GM21423 (cell line): Measurements from ENCODE around the gene SNX21.
"Not testable (repeated sequence)": the region's sequence is repeated elsewhere in the genome, so short reads cannot be mapped to it uniquely, and the experiment has no call there.

ENCODE experiments used
- ATAC-seq: cut with Tn5 transposase; IDR thresholded peaks from one replicate; pipeline ENCODE4 v1.9.1; 2021; ENCODE audit warnings: mild to moderate bottlenecking, moderate library complexity; ENCODE audit not compliant: unreplicated experiment

The SNX21 gene

DNA sequence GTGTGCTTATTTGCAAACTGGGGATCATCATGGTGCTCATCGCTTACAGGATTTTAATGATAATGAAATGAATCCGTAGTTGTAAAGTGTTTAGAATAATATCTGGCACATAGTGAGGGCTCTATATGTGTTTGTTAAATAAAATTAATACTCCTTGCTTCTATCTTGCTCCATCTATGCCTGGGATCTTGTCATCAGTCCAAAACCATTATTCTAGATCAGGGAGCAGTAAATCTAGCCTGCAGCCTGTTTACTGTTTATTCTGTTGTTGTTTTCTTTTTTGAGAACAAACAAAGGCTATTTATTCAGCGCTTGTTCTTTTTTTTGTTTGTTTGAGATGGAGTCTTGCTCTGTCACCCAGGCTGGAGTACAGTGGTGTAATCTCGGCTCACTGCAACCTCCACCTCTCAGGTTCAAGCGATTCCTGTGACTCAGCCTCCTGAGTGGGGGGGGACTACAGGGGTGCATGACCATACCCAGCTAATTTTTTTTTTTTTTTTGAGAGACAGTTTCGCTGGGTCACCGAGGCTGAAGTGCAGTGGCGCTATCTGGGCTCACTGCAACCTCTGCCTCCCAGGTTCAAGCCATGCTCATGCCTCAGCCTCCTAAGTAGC, 15.5 kb downstream of the SNX21 start:
- ATAC-seq = no peak

DNA sequence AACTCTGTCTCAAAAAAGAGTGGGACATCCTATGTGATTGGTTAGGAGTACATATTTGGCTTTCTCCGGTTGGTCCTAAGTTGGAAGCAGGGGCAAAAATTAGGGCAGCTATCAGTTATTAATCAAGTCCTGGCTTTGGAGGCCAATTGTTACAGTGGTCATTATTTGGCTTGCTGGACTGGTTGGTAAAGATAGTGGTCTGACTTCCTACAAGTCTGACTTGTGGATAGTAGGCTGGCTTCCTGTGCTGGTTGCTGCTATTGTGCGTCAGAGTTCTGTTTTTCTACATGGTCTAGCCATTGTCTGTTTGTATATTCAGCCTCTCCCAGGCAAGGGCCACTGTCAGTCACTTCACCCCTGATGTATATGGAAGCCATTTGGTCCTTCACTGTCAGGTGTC, 16.6 kb downstream of the SNX21 start:
- no peak for ATAC-seq

DNA sequence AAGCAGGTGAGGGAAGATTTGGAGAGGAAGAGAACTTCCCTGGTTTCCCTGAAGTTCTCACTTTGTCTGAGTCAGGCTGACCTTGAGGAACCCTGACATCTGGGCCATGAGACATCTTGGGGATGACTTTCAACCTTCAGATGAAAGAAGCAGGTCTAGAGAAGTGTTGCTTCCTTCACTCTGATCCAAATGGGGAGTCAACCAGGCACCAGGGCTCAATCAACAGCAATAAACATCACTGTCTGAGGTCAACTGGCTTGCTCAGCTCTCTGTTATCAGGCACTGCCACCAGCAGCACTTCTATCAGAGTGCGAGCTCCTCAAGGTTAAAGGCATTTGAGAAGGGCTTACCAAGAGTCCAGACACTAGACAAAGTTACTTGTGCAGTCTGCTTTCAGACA, 17.3 kb downstream of the SNX21 start:
- ATAC-seq = no peak

DNA sequence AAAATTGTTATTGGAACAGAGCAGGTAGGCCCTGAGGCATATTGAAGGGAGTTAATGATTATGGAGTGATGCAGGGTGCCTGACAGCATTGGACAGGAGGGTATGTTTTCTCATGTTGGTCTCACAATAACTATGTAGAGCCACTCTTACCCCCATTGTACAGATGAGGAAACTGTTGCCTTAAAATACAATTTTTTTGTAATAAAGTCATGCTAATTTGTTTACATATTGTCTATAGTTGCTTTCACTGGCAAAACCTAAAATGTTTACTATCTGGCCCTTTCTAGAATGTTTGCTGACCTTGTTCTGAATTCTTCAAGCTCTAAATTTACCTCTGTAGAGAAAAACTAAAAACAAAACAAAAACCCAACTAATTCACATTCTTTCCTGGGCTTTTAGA, 17.9 kb downstream of the SNX21 start:
- ATAC-seq = no peak

DNA sequence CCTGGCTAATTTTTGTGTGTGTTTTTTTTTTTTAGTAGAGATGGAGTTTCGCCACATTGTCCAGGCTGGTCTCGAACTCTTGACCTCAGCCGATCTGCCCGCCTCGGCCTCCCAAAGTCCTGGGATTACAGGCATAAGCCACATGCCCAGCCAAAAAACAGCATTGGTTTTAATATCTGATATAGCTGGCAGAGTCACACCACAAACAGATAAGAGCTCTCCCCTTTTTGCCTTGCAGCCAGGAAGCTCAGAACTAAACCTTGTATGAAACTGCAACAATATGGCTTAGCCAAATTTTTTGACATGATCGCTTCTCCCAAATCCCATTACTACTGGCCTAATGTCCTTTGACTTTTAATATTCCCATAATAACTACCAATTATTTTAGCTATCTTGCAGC, 18.7 kb downstream of the SNX21 start:
- no peak for ATAC-seq

DNA sequence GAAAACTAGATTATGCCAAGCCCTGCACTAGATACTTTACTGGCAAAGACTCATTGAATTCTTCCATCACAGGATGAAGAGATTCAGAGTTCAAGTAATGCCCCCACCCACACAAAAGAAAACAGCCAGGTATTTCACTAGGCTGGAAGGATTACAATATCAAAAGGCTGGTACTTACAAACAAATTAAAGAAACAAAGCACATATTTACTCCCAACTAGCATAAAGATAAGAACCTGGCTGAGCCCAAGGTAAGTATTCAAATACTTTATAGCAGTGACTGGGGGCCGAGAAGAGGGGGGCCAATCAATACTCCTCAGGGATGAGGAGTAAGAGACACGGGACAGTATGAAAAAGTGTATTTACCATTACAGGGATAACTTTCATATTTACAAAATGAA, 19.9 kb downstream of the SNX21 start:
- no peak for ATAC-seq

DNA sequence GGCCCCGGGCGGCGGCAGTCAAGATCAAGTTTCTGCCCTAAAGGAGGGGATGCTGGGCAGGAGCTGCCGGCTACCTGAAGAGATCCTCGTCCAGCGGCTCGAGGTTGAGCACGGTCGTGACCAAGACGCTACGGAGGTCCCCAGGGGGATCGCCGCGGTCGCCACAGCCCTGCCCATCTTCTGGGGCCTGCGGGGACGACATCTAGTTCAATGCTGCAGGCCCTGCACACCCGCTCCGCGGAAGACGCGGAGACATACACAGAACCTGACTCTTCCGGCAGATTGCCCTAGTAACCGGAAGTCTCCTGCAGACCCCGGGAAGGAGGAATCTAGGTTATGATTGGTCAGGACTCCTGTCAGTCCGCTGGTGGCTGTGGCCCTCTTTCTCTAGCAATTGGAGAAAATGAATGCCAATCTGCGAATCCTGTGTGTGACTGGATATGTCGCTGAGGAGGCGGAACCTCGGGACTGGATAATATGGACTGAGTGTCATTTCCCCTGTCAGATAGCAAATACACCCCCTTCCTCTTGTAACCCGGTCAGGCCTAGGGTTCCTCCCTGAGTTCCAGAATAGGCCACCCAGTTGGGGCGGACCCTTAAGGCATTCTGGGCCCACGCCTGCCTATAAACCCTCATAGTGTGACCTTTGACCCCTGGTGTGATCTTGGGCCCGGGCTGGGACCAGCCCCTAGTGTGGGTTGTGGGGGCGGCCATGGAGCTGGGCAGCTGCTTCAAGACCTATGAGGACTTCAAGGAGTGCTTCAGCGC, 23.7 kb downstream of the SNX21 start, which contains the start of the genes ACOT8 and ZSWIM3:
Gene ACOT8, minus strand, starts transcription at position 279 of the 768 bp plus-strand sequence. Its CDS starts 77 bp downstream, at position 202.
Gene ZSWIM3, plus strand, starts transcription at position 501 of the 768 bp plus-strand sequence. Its CDS starts 212 bp downstream, at position 713.
- peak; percentile 96 for ATAC-seq

DNA sequence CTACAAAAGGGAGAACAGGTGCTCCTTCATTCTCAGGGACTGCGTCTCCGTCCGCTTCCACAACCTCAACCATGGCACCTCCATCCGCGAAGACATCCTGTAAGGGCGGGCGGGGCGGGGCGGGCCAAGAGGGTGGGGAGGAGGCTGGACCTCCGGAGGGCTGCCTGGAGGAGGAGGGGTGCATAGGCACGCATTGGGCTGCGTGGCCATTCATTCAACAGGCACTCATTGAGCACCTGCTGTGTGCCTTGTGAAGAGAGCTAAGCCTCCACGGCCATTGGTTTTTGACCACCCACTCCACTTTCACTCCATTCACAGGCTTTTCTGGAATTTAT, 24.2 kb downstream of the SNX21 start:
- peak; percentile 16 for ATAC-seq

DNA sequence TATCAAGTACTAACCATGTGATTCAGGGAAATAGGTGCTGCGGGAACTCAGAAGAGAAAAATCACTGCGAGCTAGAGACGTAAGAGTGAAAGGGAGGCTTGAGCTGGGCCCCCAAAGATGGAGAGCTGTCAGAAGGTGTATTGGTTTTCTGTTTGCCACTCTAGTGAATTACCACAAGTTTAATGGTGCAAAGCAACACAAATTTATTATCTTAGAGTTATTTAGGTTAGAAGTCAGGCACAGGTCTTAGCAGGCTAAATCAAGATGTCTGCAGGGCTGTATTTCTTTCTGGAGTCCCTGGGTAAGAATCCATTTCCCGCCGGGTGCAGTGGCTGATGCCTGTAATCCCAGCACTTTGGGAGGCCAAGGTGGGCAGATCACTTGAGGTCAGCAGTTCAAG, 26.3 kb downstream of the SNX21 start:
- no peak for ATAC-seq

DNA sequence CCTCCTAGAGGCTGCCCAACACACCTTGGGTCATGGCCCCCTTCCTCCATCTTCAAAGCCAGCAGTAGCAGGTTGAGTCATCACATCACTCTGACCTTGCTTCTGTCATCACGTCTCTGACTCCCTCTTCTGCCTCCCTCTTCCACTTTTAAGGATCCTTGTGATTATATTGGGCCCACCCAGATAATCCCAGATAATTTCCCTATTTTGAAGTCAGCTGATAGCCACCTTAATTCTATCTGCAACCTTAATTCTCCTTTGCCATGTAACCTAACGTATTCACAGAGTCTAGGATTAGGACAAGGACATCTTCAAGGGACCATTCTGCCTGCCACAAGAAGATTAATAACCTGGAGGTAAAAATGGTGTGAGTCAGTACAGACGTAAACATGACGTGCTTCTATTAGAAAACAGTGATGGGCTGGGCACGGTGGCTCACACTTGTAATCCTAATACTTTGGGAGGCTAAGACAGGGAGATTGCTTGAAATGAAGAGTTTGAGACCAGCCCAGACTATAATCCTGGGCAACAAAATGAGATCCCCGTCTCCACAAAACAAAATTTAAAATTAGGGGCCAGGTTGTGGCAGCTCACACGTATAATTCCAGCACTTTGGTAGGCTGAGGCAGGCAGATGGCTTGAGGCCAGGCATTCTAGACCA, 27.1 kb downstream of the SNX21 start:
- ATAC-seq = no peak

DNA sequence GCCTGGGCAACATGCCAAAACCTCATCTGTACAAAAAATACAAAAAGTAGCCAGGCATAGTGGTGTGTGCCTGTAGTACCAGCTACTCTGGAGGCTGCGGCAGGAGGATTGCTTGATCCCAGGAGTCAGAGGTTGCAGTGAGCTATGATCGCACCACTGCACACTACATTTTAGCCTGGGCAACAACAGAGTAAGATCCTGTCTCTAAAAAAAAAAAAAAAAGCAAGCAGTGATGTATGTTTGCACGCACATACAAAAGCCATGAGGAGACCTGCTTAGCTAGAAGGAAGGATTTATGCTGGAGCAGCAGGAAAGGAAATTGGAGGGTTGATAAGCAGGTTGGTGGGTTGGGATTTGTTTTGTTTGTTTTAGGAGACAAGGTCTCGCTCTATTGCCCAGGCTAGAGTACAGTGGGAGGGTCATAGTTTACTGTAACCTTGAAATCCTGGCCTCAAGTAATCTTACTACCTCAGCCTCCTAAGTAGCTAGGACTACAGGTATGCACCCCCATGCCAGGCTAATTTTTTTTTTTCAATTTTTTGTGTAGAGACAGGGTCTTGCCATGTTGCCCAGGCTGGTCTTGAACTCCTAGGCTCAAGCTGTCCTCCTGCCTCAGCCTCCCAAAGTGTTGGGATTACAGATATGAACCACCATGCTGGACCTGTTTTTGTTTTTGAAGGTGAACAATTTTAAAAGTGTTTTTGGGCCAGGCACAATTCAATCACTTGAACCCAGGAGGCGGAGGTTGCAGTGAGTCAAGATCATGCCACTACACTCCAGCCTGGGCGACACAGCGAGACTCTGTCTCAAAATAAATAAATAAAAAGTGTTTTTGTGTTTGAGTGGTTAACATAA, 27.8 kb downstream of the SNX21 start:
- no peak for ATAC-seq

DNA sequence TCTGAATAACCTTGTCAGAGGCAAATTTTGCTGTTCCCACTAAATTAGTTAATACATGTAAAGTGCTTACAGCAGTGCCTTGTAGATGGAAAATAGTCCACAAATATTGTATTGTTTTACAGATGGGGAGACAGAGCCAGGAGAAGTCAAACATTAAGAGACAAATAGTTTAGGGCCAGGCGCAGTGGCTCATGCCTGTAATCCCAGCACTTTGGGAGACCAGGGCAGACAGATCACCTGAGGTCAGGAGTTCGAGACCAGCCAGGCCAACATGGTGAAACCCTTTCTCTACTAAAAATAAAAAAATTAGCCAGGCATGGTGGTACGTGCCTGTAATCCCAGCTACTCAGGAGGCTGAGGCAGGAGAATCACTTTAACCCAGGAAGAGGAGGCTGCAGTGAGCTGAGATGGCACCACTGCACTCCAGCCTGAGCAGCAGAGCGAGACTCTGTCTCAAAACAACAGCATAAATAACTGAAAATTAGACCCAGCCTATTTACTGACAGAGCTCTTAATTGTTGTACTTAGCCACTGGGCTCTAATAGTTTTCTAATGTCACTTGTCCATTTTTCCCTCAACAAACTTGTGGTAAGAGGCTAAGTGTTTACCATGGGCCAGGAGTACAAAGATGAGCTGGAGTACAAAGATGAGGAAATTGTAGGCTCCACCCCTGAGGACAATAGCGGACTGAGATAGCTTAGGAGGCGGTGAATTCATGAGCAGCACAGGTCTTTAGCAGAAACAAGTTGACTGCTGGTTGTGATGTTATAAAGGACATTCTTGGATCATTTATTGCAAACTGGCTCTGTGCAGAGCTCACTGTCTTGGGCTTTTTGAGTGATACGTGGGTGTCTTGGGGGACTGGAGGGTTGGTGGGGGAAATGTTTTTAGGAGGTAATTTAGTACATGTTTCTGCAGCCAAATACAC, 30.2 kb downstream of the SNX21 start:
- ATAC-seq = no peak

DNA sequence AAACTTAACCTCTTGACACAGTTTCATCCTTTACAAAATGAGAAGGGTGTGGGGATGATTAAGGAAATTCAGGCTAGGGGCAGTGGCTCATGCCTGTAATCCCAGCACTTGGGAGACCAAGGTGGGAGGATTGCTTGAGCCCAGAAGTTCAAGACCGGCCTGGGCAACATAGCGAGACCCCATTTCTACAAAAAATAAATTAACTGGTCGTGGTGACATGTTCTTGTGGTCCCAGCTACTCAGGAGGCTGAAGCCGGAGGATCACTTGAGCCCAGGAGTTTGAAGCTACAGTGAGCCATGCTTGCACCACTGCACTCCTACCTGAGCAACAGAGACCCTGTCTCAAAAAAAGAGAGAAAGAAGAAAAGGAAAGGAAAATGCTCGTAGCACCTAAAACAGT, 32.9 kb downstream of the SNX21 start:
- ATAC-seq = no peak

DNA sequence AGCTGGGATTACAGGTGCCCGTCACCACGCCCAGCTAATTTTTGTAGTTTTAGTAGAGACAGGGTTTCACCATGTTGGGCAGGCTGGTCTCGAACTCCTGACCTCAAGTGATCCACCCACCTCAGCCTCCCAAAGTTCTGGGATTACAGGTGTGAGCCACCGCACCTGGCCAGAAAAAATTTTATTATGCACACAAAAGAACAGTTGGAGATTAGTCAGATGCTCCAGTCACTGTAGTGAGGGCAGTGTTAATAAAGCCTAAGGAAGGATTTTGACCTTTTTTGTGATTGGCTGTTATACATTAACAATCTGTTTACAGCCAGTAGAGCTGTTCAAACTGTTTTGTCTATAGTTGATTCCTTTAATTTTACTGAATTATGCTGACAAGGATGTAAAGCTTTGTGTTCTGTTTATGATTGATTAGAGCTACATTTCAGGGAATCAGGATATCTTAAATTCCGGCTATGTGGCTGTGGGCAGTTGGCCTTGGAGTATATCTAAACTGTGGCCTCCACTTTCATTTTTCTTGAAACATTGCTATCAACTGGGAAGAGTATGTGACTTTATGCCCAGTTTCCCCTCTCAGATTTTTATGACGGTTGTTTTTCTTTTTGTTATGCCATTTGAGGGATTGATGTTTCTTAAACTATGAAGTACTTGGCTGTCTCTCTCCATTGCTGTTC, 33.7 kb downstream of the SNX21 start:
- ATAC-seq = no peak

DNA sequence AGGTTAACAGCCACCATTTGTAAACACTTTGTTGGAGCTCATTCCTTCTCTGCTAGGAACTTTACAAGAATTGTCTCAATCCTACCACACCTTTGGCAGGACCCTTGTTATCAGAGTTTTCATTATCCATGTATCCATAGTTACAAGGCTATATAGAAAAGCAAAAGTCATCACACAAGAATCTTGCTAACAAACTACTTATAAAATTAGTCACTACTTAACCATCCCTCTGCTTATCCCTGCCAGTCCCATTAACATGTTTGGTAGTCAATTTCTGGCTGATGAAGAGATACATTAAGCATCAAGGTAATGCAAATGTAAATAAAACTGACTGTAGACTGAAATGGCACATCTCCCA, 34.2 kb downstream of the SNX21 start:
- no peak for ATAC-seq

DNA sequence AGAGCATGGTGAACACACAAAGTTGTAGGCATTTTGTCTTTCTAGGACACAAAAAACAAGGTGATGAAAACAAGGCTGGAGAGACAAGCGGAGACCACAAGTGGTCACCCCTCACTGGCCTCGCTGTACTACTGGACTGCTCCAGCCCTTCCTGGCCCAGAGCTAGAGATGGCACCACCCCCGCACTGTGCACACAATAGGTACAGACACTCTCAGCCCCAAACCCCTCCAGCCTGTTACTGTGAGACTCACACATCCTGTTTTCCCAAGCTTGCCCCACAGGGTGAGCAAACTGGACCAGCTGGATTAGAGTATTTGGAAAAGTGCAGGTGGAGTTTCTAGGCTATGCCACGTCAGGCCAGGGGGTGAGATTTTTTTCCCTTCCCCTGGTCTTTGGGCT, 39.0 kb downstream of the SNX21 start:
- no peak for ATAC-seq

DNA sequence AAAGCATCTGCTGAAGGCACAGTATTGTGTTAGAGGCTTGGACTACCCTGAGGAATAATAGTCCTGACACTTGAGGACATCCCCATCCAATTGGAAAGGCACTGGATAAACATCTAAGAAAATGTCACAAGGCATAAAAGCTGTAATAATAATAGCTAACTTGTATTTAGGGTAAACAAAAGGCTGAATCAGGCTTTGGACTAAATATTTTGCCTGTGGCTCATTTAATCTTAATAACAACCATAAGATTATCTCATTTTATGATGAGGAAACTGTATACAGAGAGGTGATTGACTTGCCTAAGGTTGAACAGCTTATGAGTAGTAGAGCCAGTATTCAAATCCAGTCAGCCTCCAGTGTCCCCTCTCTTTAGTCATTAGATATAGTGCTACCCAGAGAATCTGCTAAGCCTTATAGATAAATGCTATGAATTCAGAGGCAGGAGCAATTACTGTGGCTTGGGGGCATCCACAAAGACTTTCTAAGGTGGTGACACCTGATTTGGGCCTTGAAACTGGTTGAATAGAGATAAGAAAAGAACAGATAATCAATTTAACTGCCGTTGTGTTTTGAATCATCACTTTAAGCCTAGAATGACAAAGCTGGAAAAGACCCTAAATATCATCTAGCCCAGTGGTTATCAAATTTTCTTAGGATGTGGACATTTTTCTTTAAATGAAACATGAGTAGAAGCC, 40.0 kb downstream of the SNX21 start:
- no peak for ATAC-seq

DNA sequence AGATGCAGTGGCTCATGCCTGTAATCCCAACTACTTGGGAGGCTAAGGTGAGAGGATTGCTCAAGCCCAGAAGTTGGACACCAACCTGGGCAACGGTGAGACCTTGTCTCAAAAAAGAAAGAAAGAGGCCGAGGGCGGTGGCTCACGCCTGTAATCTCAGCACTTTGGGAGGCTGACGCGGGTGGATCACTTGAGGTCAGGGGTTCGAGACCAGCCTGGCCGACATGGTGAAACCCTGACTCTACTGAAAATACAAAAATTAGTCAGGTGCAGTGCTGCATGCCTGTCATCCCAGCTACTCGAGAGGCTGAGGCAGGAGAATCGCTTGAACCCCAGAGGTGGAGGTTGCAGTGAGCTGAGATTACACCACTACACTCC, 40.5 kb downstream of the SNX21 start:
- not testable (repeated sequence) for ATAC-seq

DNA sequence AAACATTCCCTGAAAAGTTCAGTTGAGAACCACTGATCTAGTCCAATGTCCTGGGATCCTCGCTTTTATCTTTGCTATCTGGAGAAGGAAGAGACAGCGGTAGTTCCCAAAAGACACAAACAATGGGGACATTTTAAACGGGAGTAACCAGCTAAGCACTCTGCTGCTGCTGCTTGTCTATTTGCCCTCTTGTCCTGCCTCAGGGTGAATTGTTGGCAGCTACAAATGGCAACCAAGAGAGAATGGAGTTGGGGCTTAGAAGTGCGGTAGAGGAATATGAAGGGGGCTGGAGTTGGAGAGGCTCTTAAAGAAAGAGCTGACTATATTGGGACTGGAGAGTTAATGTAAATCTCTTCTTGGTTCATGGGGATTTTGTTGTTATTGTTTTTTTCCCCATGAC, 41.0 kb downstream of the SNX21 start:
- ATAC-seq = no peak
